Neural cell (in vitro differentiated cells): Measurements from ENCODE around the gene GNB2. TPM values are rescaled to one million over a fixed set of nuclear protein-coding genes. Genes with fewer than 3 reads are reported as not detected.
"Not testable (repeated sequence)": the region's sequence is repeated elsewhere in the genome, so short reads cannot be mapped to it uniquely, and the experiment has no call there.

Experiments
- H2AFZ ChIP-seq: fragments of 200-600, 300-800 bp; sonication (generic), shearing (Covaris generic); 2 replicates; pipeline ENCODE4 v1.6.0; 2014; ENCODE audit warnings: low read depth, mild to moderate bottlenecking, antibody characterized with exemption, low read length, moderate library complexity
- H3F3A ChIP-seq: fragments of 200-600 bp; shearing (Covaris generic); 2 replicates; pipeline ENCODE4 v1.6.1; 2016; ENCODE audit warnings: mild to moderate bottlenecking, moderate library complexity, mixed read lengths, antibody characterized with exemption, low read length; ENCODE audit not compliant: insufficient read depth, poor library complexity, severe bottlenecking
- H3K27ac ChIP-seq: fragments of 200-600, 300-800 bp; sonication (generic), shearing (Covaris generic); 2 replicates; pipeline ENCODE4 v1.5.1; 2014; ENCODE audit warnings: mild to moderate bottlenecking, low read length, moderate library complexity
- H3K27me3 ChIP-seq: fragments of 300-800, 200-600 bp; sonication (generic), shearing (Covaris generic); 2 replicates; pipeline ENCODE4 v1.6.0; 2014; ENCODE audit warnings: mild to moderate bottlenecking, low read depth, low read length, moderate library complexity; ENCODE audit not compliant: insufficient read depth
- H3K36me3 ChIP-seq: fragments of 300-800, 200-600 bp; sonication (generic), shearing (Covaris generic); 2 replicates; pipeline ENCODE4 v1.5.1; 2014; ENCODE audit warnings: mild to moderate bottlenecking, antibody characterized with exemption, low read length, moderate library complexity; ENCODE audit not compliant: insufficient read depth
- H3K4me2 ChIP-seq: fragments of 300-800, 200-600 bp; sonication (generic), shearing (Covaris generic); 2 replicates; pipeline ENCODE4 v1.6.0; 2014; ENCODE audit warnings: mild to moderate bottlenecking, low read length
- H3K4me3 ChIP-seq: fragments of 300-800, 200-600 bp; sonication (generic), shearing (Covaris generic); 2 replicates; pipeline ENCODE4 v1.5.1; 2014; ENCODE audit warnings: mild to moderate bottlenecking, low read length, moderate library complexity
- H3K79me2 ChIP-seq: fragments of 200-600 bp; shearing (Covaris generic); replicated peaks from 2 replicates; pipeline ENCODE4 v1.6.0; 2014; ENCODE audit warnings: mild to moderate bottlenecking, low read length, moderate library complexity; ENCODE audit not compliant: insufficient read depth
- H3K9ac ChIP-seq: fragments of 300-800, 200-600 bp; sonication (generic), shearing (Covaris generic); 2 replicates; pipeline ENCODE4 v1.6.1; 2016; ENCODE audit warnings: mild to moderate bottlenecking, low read length, mixed read lengths
- H3K9me2 ChIP-seq: fragments of 200-600 bp; shearing (Covaris generic); 2 replicates; pipeline ENCODE4 v1.6.1; 2016; ENCODE audit warnings: mild to moderate bottlenecking, low read length, mixed read lengths; ENCODE audit not compliant: insufficient read depth
- H3K9me3 ChIP-seq: fragments of 200-600, 300-800 bp; sonication (generic), shearing (Covaris generic); 2 replicates; pipeline ENCODE4 v1.6.1; 2016; ENCODE audit warnings: mild to moderate bottlenecking, mixed run types, low read length, moderate library complexity, mixed read lengths
- H4K20me1 ChIP-seq: fragments of 200-600 bp; shearing (Covaris generic); 2 replicates; pipeline ENCODE4 v1.6.1; 2016; ENCODE audit warnings: mild to moderate bottlenecking, mixed run types; ENCODE audit not compliant: insufficient read depth
- CTCF ChIP-seq: fragments of 450-650 bp; IDR thresholded peaks from 2 replicates; pipeline ENCODE4 v1.5.1; 2014; ENCODE audit warnings: antibody characterized with exemption, mild to moderate bottlenecking, moderate library complexity; ENCODE audit not compliant: poor library complexity, severe bottlenecking
- EP300 ChIP-seq: fragments of 450-650 bp; conservative IDR thresholded peaks from 2 replicates; pipeline ENCODE4 v1.6.1; 2014; ENCODE audit warnings: antibody characterized with exemption, mild to moderate bottlenecking, moderate library complexity; ENCODE audit not compliant: poor library complexity, severe bottlenecking
- EZH2 ChIP-seq: fragments of 200-600, 300-800 bp; shearing (Covaris generic), sonication (generic); IDR thresholded peaks from 2 replicates; pipeline ENCODE4 v1.6.1; 2014; ENCODE audit warnings: antibody characterized with exemption, low read length, borderline replicate concordance, mild to moderate bottlenecking; ENCODE audit not compliant: insufficient read depth, poor library complexity, severe bottlenecking
- MXI1 ChIP-seq: fragments of 450-650 bp; conservative IDR thresholded peaks from 2 replicates; pipeline ENCODE4 v1.6.1; 2014; ENCODE audit warnings: antibody characterized with exemption, mild to moderate bottlenecking; ENCODE audit not compliant: poor library complexity, severe bottlenecking
- RAD21 ChIP-seq: fragments of 450-650 bp; conservative IDR thresholded peaks from 2 replicates; pipeline ENCODE4 v1.6.1; 2014; ENCODE audit warnings: antibody characterized with exemption, mild to moderate bottlenecking, moderate library complexity
- REST ChIP-seq: IDR thresholded peaks from 2 replicates; pipeline ENCODE4 v1.6.1; 2012; ENCODE audit warnings: borderline replicate concordance
- SMC3 ChIP-seq: fragments of 450-650 bp; conservative IDR thresholded peaks from 2 replicates; pipeline ENCODE4 v1.6.1; 2014; ENCODE audit warnings: antibody characterized with exemption, mild to moderate bottlenecking, moderate library complexity; ENCODE audit not compliant: poor library complexity
- TAF1 ChIP-seq: IDR thresholded peaks from 2 replicates; pipeline ENCODE4 v1.6.1; 2012; ENCODE audit warnings: low read depth
- polyA plus RNA-seq: library from polyadenylated mRNA; depleted of rRNA; stranded (reverse); fragments of >200 nt; gene quantifications from 2 replicates; pipeline ENCODE4 v1.2.3, GENCODE V29; 2014

The GNB2 gene
- polyA plus RNA-seq, 1 donor from 2014 or later: 279 TPM

- TF ChIP-seq CTCF: no peak
- TF ChIP-seq MXI1: no peak
- TF ChIP-seq EP300: no peak
- no peak for TF ChIP-seq REST
- no peak for TF ChIP-seq EZH2
- no peak for TF ChIP-seq SMC3
- no peak for TF ChIP-seq RAD21
- TF ChIP-seq TAF1: no peak
- H3K27me3 ChIP-seq: peaks cover 9% of the 10 kb centered on the region
These were observed 41.2 kb downstream of the GNB2 start for GRCh38 chr7:100714725-100715124.

DNA sequence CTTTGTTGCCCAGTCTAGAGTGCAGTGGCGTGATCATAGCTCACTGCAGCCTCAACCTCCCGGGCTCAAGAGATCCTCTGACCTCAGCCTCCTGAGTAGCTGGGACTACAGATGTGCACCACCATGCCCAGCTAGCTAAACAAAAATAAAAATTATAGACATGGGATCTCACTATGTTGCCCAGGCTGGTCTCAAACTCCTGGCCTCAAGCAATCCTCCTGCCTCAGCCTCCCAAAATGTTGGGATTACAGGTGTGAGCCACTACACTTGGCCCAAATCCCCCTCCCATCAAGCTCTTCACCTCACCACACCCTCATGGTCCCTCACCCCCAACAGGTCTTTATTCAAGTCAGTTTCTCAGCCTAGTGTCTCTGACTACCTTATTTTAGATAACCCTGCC is 43.5 kb downstream of the GNB2 start:
- H3K9me3 ChIP-seq, H2AFZ ChIP-seq, H3K27ac ChIP-seq, H3K9ac ChIP-seq, H3K9me2 ChIP-seq, H3K4me3 ChIP-seq, H3K79me2 ChIP-seq, H4K20me1 ChIP-seq, H3K4me2 ChIP-seq, H3F3A ChIP-seq, H3K36me3 ChIP-seq: not testable (repeated sequence)
- H3K27me3 ChIP-seq: peaks cover 32% of the 10 kb centered on the region

More at GRCh38 chr7:100714725-100715124, 41.2 kb downstream of the GNB2 start:
- Histone ChIP-seq H3K27ac (no peak overlapping the region), H3K4me3 (no peak overlapping the region), H3F3A (no peaks in the 10 kb centered on the region), H3K79me2 (no peaks in the 10 kb centered on the region), H3K9ac (no peak overlapping the region), H3K4me2 (no peak overlapping the region), H3K9me3 (no peaks in the 10 kb centered on the region), H3K9me2 (no peaks in the 10 kb centered on the region), H3K36me3 (no peaks in the 10 kb centered on the region), H2AFZ (no peak overlapping the region), H4K20me1 (no peaks in the 10 kb centered on the region)

DNA sequence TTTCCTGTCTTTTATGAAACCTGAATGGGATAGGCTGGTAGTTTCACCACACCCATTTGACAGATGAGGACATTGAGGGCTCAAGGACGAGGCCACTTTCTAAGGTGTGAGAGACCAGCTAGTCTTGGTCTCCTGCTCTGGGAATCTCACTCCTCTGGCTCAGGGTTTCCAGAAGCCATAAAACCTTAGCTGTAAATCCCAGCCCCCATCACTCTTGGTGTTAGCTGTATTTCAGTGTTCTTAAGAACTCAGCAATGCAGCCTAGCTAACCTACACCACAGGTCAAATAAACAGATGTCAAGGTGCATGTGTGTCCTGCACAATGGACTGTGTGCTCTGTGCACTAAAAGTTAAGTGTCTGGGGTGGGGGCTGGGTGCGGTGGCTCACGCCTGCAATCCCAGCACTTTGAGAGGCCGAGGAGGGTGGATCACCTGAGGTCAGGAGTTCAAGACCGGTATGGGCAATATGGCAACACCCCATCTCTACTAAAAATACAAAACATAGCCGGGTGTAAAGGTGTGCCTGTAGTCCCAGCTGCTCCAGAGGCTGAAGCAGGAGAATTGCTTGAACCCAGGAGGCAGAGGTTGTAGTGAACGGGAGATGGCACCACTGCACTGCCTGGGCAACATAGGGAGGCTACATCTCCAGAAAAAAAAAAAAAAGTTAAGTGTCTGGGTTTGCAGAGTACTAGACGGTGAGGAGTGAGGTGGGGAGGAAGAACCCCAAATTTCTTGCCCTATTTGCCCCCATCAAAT is 46.2 kb downstream of the GNB2 start:
- Histone ChIP-seq H2AFZ (no peak overlapping the region), H3K4me2 (no peak overlapping the region), H3K9me2 (no peaks in the 10 kb centered on the region), H3K27ac (no peak overlapping the region), H4K20me1 (no peaks in the 10 kb centered on the region), H3K9me3 (no peaks in the 10 kb centered on the region), H3K27me3 (peaks cover 34% of the 10 kb centered on the region), H3K9ac (no peak overlapping the region), H3K36me3 (no peaks in the 10 kb centered on the region), H3K79me2 (no peaks in the 10 kb centered on the region), H3F3A (no peaks in the 10 kb centered on the region), H3K4me3 (no peak overlapping the region)
- TF ChIP-seq REST (no peak), TAF1 (no peak), EP300 (no peak)
